ENCODE data around the gene ZNF350.
A peak's percentile ranks its signal among the peaks of the same experiment; 100 is the strongest.
"Not testable (repeated sequence)": the region's sequence is repeated elsewhere in the genome, so short reads cannot be mapped to it uniquely, and the experiment has no call there.

Gene ZNF350

GRCh38 chr19:51986309-51987291 lies at the start of gene ZNF350:
ZNF350 (minus strand) TSS chr19:51986840; CDS start chr19:51974360, 12,480 bp downstream.
- no peaks in the 10 kb centered on the region for H3K27me3 Mint-ChIP-seq
- peaks cover 2 to 10% of the 10 kb centered on the region in 2 donors for H3K4me1 Mint-ChIP-seq
- H3K9me3 Mint-ChIP-seq: peaks cover 29 to 36% of the 10 kb centered on the region in 2 donors
- H3K27ac Mint-ChIP-seq: peak within 1 kb of the TSS; percentile 98
- peak within 1 kb of the TSS; percentile 87 to 95 for H3K4me3 Mint-ChIP-seq
- peak; percentile 98 to 99 for ATAC-seq (replicated peaks)
- H3K36me3 Mint-ChIP-seq: peaks cover 43 to 70% of the 10 kb centered on the region in 2 donors
- peak; percentile 88 for DNase-seq

GRCh38 chr19:52034051-52034728 lies 47.5 kb upstream of the ZNF350 start:
- H3K4me1 Mint-ChIP-seq: no peaks in the 10 kb centered on the region
- ATAC-seq (replicated peaks) (no peak), DNase-seq (no peak)
- H3K27ac Mint-ChIP-seq: peak overlapping the region; percentile 37
- H3K4me3 Mint-ChIP-seq: no peak overlapping the region
- H3K27me3 Mint-ChIP-seq: no peaks in the 10 kb centered on the region
- peaks cover 71 to 82% of the 10 kb centered on the region in 2 donors for H3K36me3 Mint-ChIP-seq
- peaks cover 28 to 40% of the 10 kb centered on the region in 2 donors for H3K9me3 Mint-ChIP-seq

GRCh38 chr19:52028780-52029123 lies 42.1 kb upstream of the ZNF350 start:
- H3K9me3 Mint-ChIP-seq: peaks cover 11% of the 10 kb centered on the region in 2 donors
- H3K4me3 Mint-ChIP-seq: peak overlapping the region; percentile 95 to 99
- no peaks in the 10 kb centered on the region for H3K27me3 Mint-ChIP-seq
- peaks cover 51 to 71% of the 10 kb centered on the region in 2 donors for H3K36me3 Mint-ChIP-seq
- ATAC-seq (replicated peaks) (peak; percentile 35), DNase-seq (no peak)
- H3K27ac Mint-ChIP-seq: peak overlapping the region; percentile 99
- peaks cover 14 to 18% of the 10 kb centered on the region in 2 donors for H3K4me1 Mint-ChIP-seq

GRCh38 chr19:52028027-52028779 lies 41.6 kb upstream of the ZNF350 start, which contains the start of gene ZNF614:
ZNF614 (minus strand) TSS chr19:52028379; CDS start chr19:52025745, 2,634 bp downstream.
- ATAC-seq (replicated peaks) (peak; percentile 93 to 96), DNase-seq (peak; percentile 85)
- H3K4me3 Mint-ChIP-seq: peak within 1 kb of the TSS; percentile 95 to 99
- peaks cover 14 to 18% of the 10 kb centered on the region in 2 donors for H3K4me1 Mint-ChIP-seq
- no peaks in the 10 kb centered on the region for H3K27me3 Mint-ChIP-seq
- H3K36me3 Mint-ChIP-seq: peaks cover 51 to 71% of the 10 kb centered on the region in 2 donors
- H3K9me3 Mint-ChIP-seq: peaks cover 9% of the 10 kb centered on the region in 2 donors
- H3K27ac Mint-ChIP-seq: peak within 1 kb of the TSS; percentile 99

- not testable (repeated sequence) for ATAC-seq (replicated peaks); H3K27ac Mint-ChIP-seq; DNase-seq; H3K27me3 Mint-ChIP-seq
- H3K4me1 Mint-ChIP-seq: peaks cover 14 to 18% of the 10 kb centered on the region in 2 donors
- peaks cover 12 to 15% of the 10 kb centered on the region in 2 donors for H3K9me3 Mint-ChIP-seq
- H3K36me3 Mint-ChIP-seq: peaks cover 58 to 77% of the 10 kb centered on the region in 2 donors
- H3K4me3 Mint-ChIP-seq: peak overlapping the region in 1 of 2 donors; percentile 31
Observed at GRCh38 chr19:52026255-52026990, 39.8 kb upstream of the ZNF350 start.

GRCh38 chr19:52024478-52024877 lies 37.8 kb upstream of the ZNF350 start:
- not testable (repeated sequence) for ATAC-seq (replicated peaks); DNase-seq; H3K4me3 Mint-ChIP-seq; H3K27me3 Mint-ChIP-seq
- Mint-ChIP-seq H3K9me3 (peaks cover 22 to 25% of the 10 kb centered on the region in 2 donors), H3K36me3 (peaks cover 67 to 81% of the 10 kb centered on the region in 2 donors), H3K4me1 (peaks cover 16 to 18% of the 10 kb centered on the region in 2 donors), H3K27ac (peak overlapping the region; percentile 81)

GRCh38 chr19:52022193-52022592 lies 35.6 kb upstream of the ZNF350 start:
- Mint-ChIP-seq H3K36me3 (peaks cover 88 to 98% of the 10 kb centered on the region in 2 donors), H3K9me3 (peaks cover 23 to 25% of the 10 kb centered on the region in 2 donors), H3K27ac (no peak overlapping the region), H3K27me3 (no peaks in the 10 kb centered on the region), H3K4me3 (no peak overlapping the region), H3K4me1 (peaks cover 11 to 13% of the 10 kb centered on the region in 2 donors)
- no peak for DNase-seq
- ATAC-seq (replicated peaks): no peak

- DNase-seq (no peak), ATAC-seq (replicated peaks) (no peak)
- Mint-ChIP-seq H3K36me3 (peaks cover 91 to 98% of the 10 kb centered on the region in 2 donors), H3K9me3 (peaks cover 29 to 32% of the 10 kb centered on the region in 2 donors), H3K4me3 (no peak overlapping the region), H3K27me3 (no peaks in the 10 kb centered on the region), H3K4me1 (peaks cover 0 to 2% of the 10 kb centered on the region in 2 donors), H3K27ac (no peak overlapping the region)
Observed at GRCh38 chr19:52020506-52020905, 33.9 kb upstream of the ZNF350 start.

- Mint-ChIP-seq H3K4me1 (peaks cover 7 to 10% of the 10 kb centered on the region in 2 donors), H3K9me3 (peaks cover 17 to 26% of the 10 kb centered on the region in 2 donors), H3K27me3 (no peaks in the 10 kb centered on the region), H3K4me3 (no peak overlapping the region), H3K27ac (no peak overlapping the region), H3K36me3 (peaks cover 43 to 58% of the 10 kb centered on the region in 2 donors)
- ATAC-seq (replicated peaks): no peak
- DNase-seq: no peak
Observed at GRCh38 chr19:52010674-52011073, 24.0 kb upstream of the ZNF350 start.

- H3K4me1 Mint-ChIP-seq: peaks cover 7 to 10% of the 10 kb centered on the region in 2 donors
- peaks cover 42 to 57% of the 10 kb centered on the region in 2 donors for H3K36me3 Mint-ChIP-seq
- H3K9me3 Mint-ChIP-seq: peaks cover 14 to 20% of the 10 kb centered on the region in 2 donors
- ATAC-seq (replicated peaks) (peak; percentile 92 to 98), DNase-seq (peak; percentile 86)
- peak within 1 kb of the TSS; percentile 89 to 98 for H3K4me3 Mint-ChIP-seq
- peak within 1 kb of the TSS; percentile 99 for H3K27ac Mint-ChIP-seq
- no peaks in the 10 kb centered on the region for H3K27me3 Mint-ChIP-seq
Observed at GRCh38 chr19:52007806-52008557, 21.3 kb upstream of the ZNF350 start, which contains the start of gene ZNF615. ZNF615 (minus strand) TSS chr19:52008211; CDS start chr19:52003711, 4,500 bp downstream.

GRCh38 chr19:52007451-52007805 lies 20.8 kb upstream of the ZNF350 start:
- ATAC-seq (replicated peaks): peak; percentile 21 to 25
- peak overlapping the region; percentile 89 to 98 for H3K4me3 Mint-ChIP-seq
- H3K4me1 Mint-ChIP-seq: peaks cover 7 to 10% of the 10 kb centered on the region in 2 donors
- DNase-seq: no peak
- peaks cover 37 to 54% of the 10 kb centered on the region in 2 donors for H3K36me3 Mint-ChIP-seq
- peak overlapping the region; percentile 99 for H3K27ac Mint-ChIP-seq
- no peaks in the 10 kb centered on the region for H3K27me3 Mint-ChIP-seq
- H3K9me3 Mint-ChIP-seq: peaks cover 12 to 16% of the 10 kb centered on the region in 2 donors

GRCh38 chr19:51994048-51994644 lies 7.5 kb upstream of the ZNF350 start:
- peaks cover 70 to 87% of the 10 kb centered on the region in 2 donors for H3K36me3 Mint-ChIP-seq
- H3K27ac Mint-ChIP-seq: no peak overlapping the region
- ATAC-seq (replicated peaks) (no peak), DNase-seq (no peak)
- H3K9me3 Mint-ChIP-seq: peaks cover 42 to 47% of the 10 kb centered on the region in 2 donors
- H3K4me1 Mint-ChIP-seq: no peaks in the 10 kb centered on the region
- no peak overlapping the region for H3K4me3 Mint-ChIP-seq
- H3K27me3 Mint-ChIP-seq: no peaks in the 10 kb centered on the region
